Fibroblast of pulmonary artery (primary cell): ENCODE measurements around the gene ADORA2A.

Source experiments
- DNase-seq: peaks from one replicate; pipeline ENCODE4 v3.0.0-alpha.2; 2010; ENCODE audit warnings: low read depth
- H3K4me3 ChIP-seq: replicated peaks from 2 replicates; pipeline ENCODE4 v1.5.1; 2011; ENCODE audit warnings: low read depth, mild to moderate bottlenecking, control low read depth, low read length, moderate library complexity
- CTCF ChIP-seq: IDR thresholded peaks from 2 replicates; pipeline ENCODE4 v1.5.1; 2011; ENCODE audit warnings: mild to moderate bottlenecking, control low read depth, low read length, inconsistent platforms; ENCODE audit errors: missing control alignments

ADORA2A gene

GRCh38 chr22:24393012-24393559 is 34.3 kb upstream of the ADORA2A start:
- no peak for TF ChIP-seq CTCF
- no peak for DNase-seq
- H3K4me3 ChIP-seq: no peak overlapping the region

- TF ChIP-seq CTCF: no peak
These were observed 33.6 kb upstream of the ADORA2A start for GRCh38 chr22:24393848-24394247.

GRCh38 chr22:24394254-24394653 is 33.1 kb upstream of the ADORA2A start:
- H3K4me3 ChIP-seq: no peak overlapping the region
- no peak for DNase-seq
- no peak for TF ChIP-seq CTCF

More at GRCh38 chr22:24393848-24394247, 33.6 kb upstream of the ADORA2A start:
- H3K4me3 ChIP-seq: no peak overlapping the region
- DNase-seq: no peak

- DNase-seq: no peak
- no peak for TF ChIP-seq CTCF
- no peak overlapping the region for H3K4me3 ChIP-seq
These were observed 29.0 kb upstream of the ADORA2A start for GRCh38 chr22:24398409-24398808.

- no peak for DNase-seq
- TF ChIP-seq CTCF: no peak
- H3K4me3 ChIP-seq: no peak overlapping the region
These were observed 27.2 kb upstream of the ADORA2A start for GRCh38 chr22:24400034-24400725.

GRCh38 chr22:24400726-24401596 is 26.4 kb upstream of the ADORA2A start:
- DNase-seq: no peak
- TF ChIP-seq CTCF: no peak
- no peak overlapping the region for H3K4me3 ChIP-seq
